ENCODE data around the gene FTCD.
"Not testable (repeated sequence)": the region's sequence is repeated elsewhere in the genome, so short reads cannot be mapped to it uniquely, and the experiment has no call there.

GRCh38 chr21:46200877-46201803 lies 45.8 kb upstream of the FTCD start:
- TF ChIP-seq CTCF (IDR thresholded peaks at IDR 0.05); REST (IDR thresholded peaks at IDR 0.05; ENCODE audit: insufficient read depth in 1 of 2, low read depth in 2 of 2, low read length in 1 of 2): not testable (repeated sequence)

Measured in Panc1 (cell line).